SK-N-SH (cell line): Measurements from ENCODE around the gene ATG7. TPM values are rescaled to one million over a fixed set of nuclear protein-coding genes. Genes with fewer than 3 reads are reported as not detected.

ENCODE experiments used
- CTCF ChIA-PET: fragments of 300-600, 350-600 bp; formaldehyde crosslinking; extraction: SDS; loops from one replicate; lab custom pipeline; 2021; lab: Yijun Ruan, JAX
- POLR2A ChIA-PET: fragments of 350-600 bp; sonication (Branson Sonifier 250); formaldehyde crosslinking; extraction: SDS; loops from one replicate; lab custom pipeline; 2020; ENCODE audit warnings: antibody characterized with exemption, inconsistent platforms; lab: Yijun Ruan, JAX
- DNase-seq: peaks from one replicate; pipeline ENCODE4 v3.0.0; 2012
- H2AFZ ChIP-seq: fragments of 200-600 bp; sonication (generic); 2 replicates; pipeline ENCODE4 v1.8.1; 2016; ENCODE audit warnings: antibody characterized with exemption, mild to moderate bottlenecking, low read depth
- H3F3A ChIP-seq: fragments of 200-600 bp; sonication (generic); replicated peaks from 2 replicates; pipeline ENCODE3; 2016; ENCODE audit warnings: antibody characterized with exemption, mild to moderate bottlenecking; ENCODE audit not compliant: insufficient read depth
- H3K27ac ChIP-seq, 2 experiments: fragments of 200-500 bp in 1 of 2; fragments of 200-600 bp in 1 of 2; sonication (Bioruptor generic) in 1 of 2; sonication (generic), shearing (Covaris generic) in 1 of 2; 2 replicates each; pipeline versions ENCODE4 v1.5.1 to v1.6.1; 2014 to 2016; ENCODE audit warnings: low read depth in 2 of 2, inconsistent platforms in 1 of 2, low read length in 1 of 2, mild to moderate bottlenecking in 1 of 2, mixed read lengths in 1 of 2
- H3K27me3 ChIP-seq: fragments of 200-600 bp; sonication (generic), shearing (Covaris generic); 2 replicates; pipeline ENCODE4 v1.6.1; 2016; ENCODE audit warnings: mixed run types; ENCODE audit not compliant: insufficient read depth
- H3K36me3 ChIP-seq, 2 experiments: fragments of 200-500 bp in 1 of 2; fragments of 200-600 bp in 1 of 2; sonication (Bioruptor generic) in 1 of 2; sonication (generic) in 1 of 2; replicated peaks in 1 of 2; 2 replicates each; pipeline versions ENCODE3 to v1.5.1; 2014 to 2016; ENCODE audit warnings: low read length in 1 of 2, mild to moderate bottlenecking in 1 of 2; ENCODE audit not compliant: insufficient read depth in 2 of 2, control insufficient read depth in 1 of 2
- H3K4me1 ChIP-seq, 2 experiments: fragments of 200-500 bp in 1 of 2; fragments of 200-600 bp in 1 of 2; sonication (Bioruptor generic) in 1 of 2; sonication (generic), shearing (Covaris generic) in 1 of 2; 2 replicates each; pipeline versions ENCODE4 v1.5.1 to v1.6.1; 2014 to 2016; ENCODE audit warnings: low read depth in 1 of 2, low read length in 1 of 2, mixed run types in 1 of 2; ENCODE audit not compliant: insufficient read depth in 2 of 2, control insufficient read depth in 1 of 2
- H3K4me2 ChIP-seq: fragments of 200-600 bp; sonication (generic), shearing (Covaris generic); 2 replicates; pipeline ENCODE4 v1.6.1; 2017; ENCODE audit warnings: mixed run types
- H3K4me3 ChIP-seq, 2 experiments: fragments of 200-500 bp in 1 of 2; fragments of 200-600 bp in 1 of 2; sonication (Bioruptor generic) in 1 of 2; sonication (generic), shearing (Covaris generic) in 1 of 2; 2 replicates each; pipeline versions ENCODE4 v1.5.1 to v1.8.1; 2014 to 2016; ENCODE audit warnings: low read depth in 2 of 2, inconsistent platforms in 1 of 2, low read length in 1 of 2, mild to moderate bottlenecking in 1 of 2, mixed read lengths in 1 of 2, moderate library complexity in 1 of 2
- H3K79me2 ChIP-seq: fragments of 200-600 bp; sonication (generic); 2 replicates; pipeline ENCODE4 v1.8.1; 2017; ENCODE audit warnings: mild to moderate bottlenecking; ENCODE audit not compliant: insufficient read depth
- H3K9ac ChIP-seq: fragments of 200-600 bp; sonication (generic); 2 replicates; pipeline ENCODE4 v1.6.1; 2017; ENCODE audit warnings: mixed run types
- H3K9me2 ChIP-seq: fragments of 200-600 bp; sonication (generic); 2 replicates; pipeline ENCODE4 v1.6.1; 2017; ENCODE audit warnings: mixed run types
- H3K9me3 ChIP-seq: fragments of 200-600 bp; sonication (generic); 2 replicates; pipeline ENCODE4 v1.6.1; 2017; ENCODE audit warnings: mixed run types, mild to moderate bottlenecking, moderate library complexity
- H4K20me1 ChIP-seq: fragments of 200-600 bp; sonication (generic); 2 replicates; pipeline ENCODE4 v1.6.1; 2017; ENCODE audit warnings: mild to moderate bottlenecking, mixed run types; ENCODE audit not compliant: insufficient read depth
- ELF1 ChIP-seq: IDR thresholded peaks from 2 replicates; pipeline ENCODE4 v1.4.0; 2012
- EZH2phosphoT487 ChIP-seq: fragments of 200-600 bp; sonication (generic); IDR thresholded peaks from 2 replicates; pipeline ENCODE4 v1.6.1; 2017; ENCODE audit warnings: low read depth, mixed run types, mild to moderate bottlenecking, antibody characterized with exemption, moderate library complexity, borderline replicate concordance
- FOSL2 ChIP-seq: IDR thresholded peaks from 2 replicates; pipeline ENCODE4 v1.4.0; 2012; ENCODE audit warnings: low read depth, mild to moderate bottlenecking, moderate library complexity, borderline replicate concordance
- GABPA ChIP-seq: IDR thresholded peaks from 2 replicates; pipeline ENCODE4 v1.4.0; 2012; ENCODE audit warnings: low read depth, mild to moderate bottlenecking
- GATA2 ChIP-seq: sonication (generic); formaldehyde crosslinking; IDR thresholded peaks from 2 replicates; pipeline ENCODE4 v1.5.0; 2020; ENCODE audit warnings: mild to moderate bottlenecking, missing genetic modification reagents
- IRF3 ChIP-seq: fragments of 150-350 bp; IDR thresholded peaks from 2 replicates; pipeline ENCODE4 v1.6.1; 2016; ENCODE audit warnings: mild to moderate bottlenecking, low read depth, low read length
- JUND ChIP-seq: IDR thresholded peaks from 2 replicates; pipeline ENCODE4 v1.4.0; 2012
- MAX ChIP-seq: IDR thresholded peaks from 2 replicates; pipeline ENCODE4 v1.4.0; 2012; ENCODE audit warnings: low read depth
- MEF2A ChIP-seq: IDR thresholded peaks from 2 replicates; pipeline ENCODE4 v1.4.0; 2012; ENCODE audit warnings: low read depth, borderline replicate concordance
- MXI1 ChIP-seq: IDR thresholded peaks from 2 replicates; pipeline ENCODE4 v1.6.1; 2012; ENCODE audit warnings: mild to moderate bottlenecking, low read depth, low read length, improper control_type of control experiment
- NFIC ChIP-seq: IDR thresholded peaks from 2 replicates; pipeline ENCODE4 v1.4.0; 2012; ENCODE audit warnings: borderline replicate concordance
- PBX3 ChIP-seq: IDR thresholded peaks from 2 replicates; pipeline ENCODE4; 2012
- POLR2AphosphoS5 ChIP-seq: IDR thresholded peaks from 2 replicates; pipeline ENCODE4 v1.6.1; 2012; ENCODE audit warnings: low read depth, low read length
- REST ChIP-seq: IDR thresholded peaks from 2 replicates; pipeline ENCODE4 v1.6.1; 2012; ENCODE audit warnings: mild to moderate bottlenecking, low read depth, low read length, moderate library complexity
- RFX5 ChIP-seq: IDR thresholded peaks from 2 replicates; pipeline ENCODE4 v1.6.1; 2012; ENCODE audit warnings: mild to moderate bottlenecking, improper control_type of control experiment, low read length
- TAF1 ChIP-seq: IDR thresholded peaks from 2 replicates; pipeline ENCODE4 v1.6.1; 2012; ENCODE audit warnings: low read depth, mild to moderate bottlenecking, low read length, moderate library complexity, borderline replicate concordance
- TCF12 ChIP-seq: IDR thresholded peaks from 2 replicates; pipeline ENCODE4 v1.4.0; 2012
- TEAD4 ChIP-seq: IDR thresholded peaks from 2 replicates; pipeline ENCODE4 v1.4.0; 2012; ENCODE audit warnings: mild to moderate bottlenecking, borderline replicate concordance; ENCODE audit not compliant: insufficient read depth
- USF2 ChIP-seq: fragments of 150-350 bp; IDR thresholded peaks from 2 replicates; pipeline ENCODE4 v1.6.1; 2017; ENCODE audit warnings: antibody characterized with exemption, low read length, low read depth, borderline replicate concordance
- YY1 ChIP-seq: IDR thresholded peaks from 2 replicates; pipeline ENCODE4 v1.4.0; 2012; ENCODE audit warnings: low read depth, mild to moderate bottlenecking
- ZBTB33 ChIP-seq: IDR thresholded peaks from 2 replicates; pipeline ENCODE4 v1.4.0; 2012; ENCODE audit warnings: low read depth, borderline replicate concordance
- WGBS: methylation state at CpG from one replicate; pipeline ENCODE4 v1.1.6; 2017; ENCODE audit warnings: low lambda C conversion rate; 5-methylcytosine and 5-hydroxymethylcytosine counted together
- polyA plus RNA-seq, 3 experiments: library from polyadenylated mRNA; depleted of rRNA; stranded (reverse); fragments of >200 nt; gene quantifications; 2 replicates each; pipeline ENCODE4 v1.2.3, GENCODE V29; 2012

Gene ATG7
- polyA plus RNA-seq, 1 of the 3 experiments (the other 2 are of a cell fraction) = 29.5 TPM

- TF ChIP-seq REST (no peak), POLR2AphosphoS5 (no peak), EZH2phosphoT487 (no peak), TCF12 (no peak)
- TF ChIP-seq, all 33 proteins: peak for 0
Observed at GRCh38 chr3:11544412-11545181, 272.4 kb downstream of the ATG7 start (continued).

GRCh38 chr3:11545186-11545851 lies 273.1 kb downstream of the ATG7 start:
- no peaks in the 10 kb centered on the region for H3K27me3 ChIP-seq
- no peak overlapping the region for H3K27ac ChIP-seq
- no peak for DNase-seq
- H4K20me1 ChIP-seq = no peaks in the 10 kb centered on the region
- H3K4me1 ChIP-seq = peaks cover 8 to 9% of the 10 kb centered on the region in 2 experiments; a peak in 2 of 4 replicates
- H2AFZ ChIP-seq = no peak overlapping the region
- WGBS = 94% methylated on average over 11 of the region's 16 CpGs
- peaks cover 0 to 10% of the 10 kb centered on the region in 2 experiments for H3K36me3 ChIP-seq
- ChIA-PET POLR2A (no interaction called here), CTCF (no interaction called here)
- no peaks in the 10 kb centered on the region for H3K9me3 ChIP-seq
- peaks cover 4% of the 10 kb centered on the region for H3F3A ChIP-seq
- H3K4me2 ChIP-seq = no peak overlapping the region
- H3K9me2 ChIP-seq = no peaks in the 10 kb centered on the region
- no peak overlapping the region for H3K4me3 ChIP-seq
- peaks cover 4% of the 10 kb centered on the region for H3K79me2 ChIP-seq
- TF ChIP-seq RFX5 (no peak), ZBTB33 (no peak), TEAD4 (no peak), ELF1 (no peak), MEF2A (no peak), MXI1 (no peak), GABPA (no peak), YY1 (no peak), GATA2 (CRISPR knock-in tag) (no peak), EZH2phosphoT487 (no peak), TAF1 (no peak), NFIC (no peak), FOSL2 (no peak), MAX (no peak), TCF12 (no peak), USF2 (no peak), IRF3 (no peak), JUND (no peak), PBX3 (no peak)
- no peak overlapping the region for H3K9ac ChIP-seq
